Ramos (cell line): Measurements from ENCODE around the gene TRIM65.
"Not testable (repeated sequence)": the region's sequence is repeated elsewhere in the genome, so short reads cannot be mapped to it uniquely, and the experiment has no call there.

Experiments used
- in situ Hi-C: fragments of 300-500 bp; cut with MboI; formaldehyde crosslinking; loops from one replicate; pipeline ENCODE4 v1.14.3; 2022; ENCODE audit warnings: low sequenced_read_pairs; ENCODE audit not compliant: unreplicated experiment

The TRIM65 gene

GRCh38 chr17:75876938-75877751, 19.6 kb downstream of the TRIM65 start:
- in situ Hi-C loops = no loop called here

- in situ Hi-C loops = no loop called here
These were observed 20.4 kb downstream of the TRIM65 start for GRCh38 chr17:75876190-75876937.

- in situ Hi-C loops = no loop called here
These were observed 20.9 kb downstream of the TRIM65 start for GRCh38 chr17:75875940-75876189.

GRCh38 chr17:75875182-75875939, 21.4 kb downstream of the TRIM65 start:
- in situ Hi-C loops = no loop called here

- in situ Hi-C loops = no loop called here
These were observed 22.2 kb downstream of the TRIM65 start for GRCh38 chr17:75874323-75875181.

- in situ Hi-C loops = no loop called here
These were observed 23.0 kb downstream of the TRIM65 start for GRCh38 chr17:75873587-75874322.

- in situ Hi-C loops = no loop called here
These were observed 24.1 kb downstream of the TRIM65 start for GRCh38 chr17:75872434-75873351.

GRCh38 chr17:75870228-75870627, 26.5 kb downstream of the TRIM65 start:
- in situ Hi-C loops = not testable (repeated sequence)

GRCh38 chr17:75869282-75870141, 27.2 kb downstream of the TRIM65 start:
- in situ Hi-C loops = no loop called here

- in situ Hi-C loops = not testable (repeated sequence)
These were observed 27.9 kb downstream of the TRIM65 start for GRCh38 chr17:75868730-75869281.

GRCh38 chr17:75865404-75866188, 31.2 kb downstream of the TRIM65 start:
- in situ Hi-C loops = not testable (repeated sequence)

- in situ Hi-C loops = not testable (repeated sequence)
These were observed 31.9 kb downstream of the TRIM65 start for GRCh38 chr17:75864887-75865286.

GRCh38 chr17:75864448-75864871, 32.3 kb downstream of the TRIM65 start:
- in situ Hi-C loops = no loop called here

- in situ Hi-C loops = no loop called here
These were observed 34.8 kb downstream of the TRIM65 start for GRCh38 chr17:75861927-75862317.

- in situ Hi-C loops = not testable (repeated sequence)
These were observed 37.4 kb downstream of the TRIM65 start for GRCh38 chr17:75859358-75859757.

- in situ Hi-C loops = no loop called here
These were observed 40.5 kb downstream of the TRIM65 start for GRCh38 chr17:75856062-75856756.
